ENCODE data around the gene CPNE2.

CPNE2 gene

GRCh38 chr16:57147381-57148221, 55.2 kb downstream of the CPNE2 start:
- peak; percentile 60 for DNase-seq

GRCh38 chr16:57148481-57148880, 56.1 kb downstream of the CPNE2 start:
- no peak for DNase-seq

- DNase-seq = no peak
Observed at GRCh38 chr16:57149391-57149790, 57.0 kb downstream of the CPNE2 start.

DNA sequence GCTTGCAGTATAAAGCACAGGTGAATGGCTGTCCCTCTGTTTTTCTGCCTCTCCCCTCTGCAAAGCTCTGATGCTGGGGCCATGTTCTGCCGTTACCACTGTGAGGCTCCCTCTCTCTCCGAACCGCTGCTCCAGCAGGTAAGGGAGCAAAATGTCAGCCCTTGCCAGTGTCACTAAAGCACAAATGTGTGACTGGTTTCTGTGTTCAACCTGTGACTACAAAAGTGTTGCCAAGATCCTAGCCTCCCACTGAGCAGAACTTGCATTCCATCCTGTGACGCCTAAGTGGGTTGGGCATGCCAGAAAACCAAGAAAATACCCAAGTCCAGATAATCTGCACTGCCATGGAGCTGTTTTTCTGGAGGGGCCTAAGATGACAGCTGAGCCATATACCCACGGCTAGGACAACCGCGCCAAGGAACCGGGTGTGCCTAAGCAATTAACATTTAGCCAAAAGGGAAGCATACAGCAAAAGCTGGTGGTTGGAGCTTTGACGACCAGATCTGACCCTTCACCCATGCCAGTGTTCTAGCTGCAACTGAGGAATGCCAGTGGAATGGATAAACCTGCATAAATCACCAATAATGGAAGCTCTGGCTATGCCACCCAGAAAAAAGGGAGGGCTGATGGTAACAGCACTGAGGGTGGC, 58.4 kb downstream of the CPNE2 start:
- no peak for DNase-seq

DNA sequence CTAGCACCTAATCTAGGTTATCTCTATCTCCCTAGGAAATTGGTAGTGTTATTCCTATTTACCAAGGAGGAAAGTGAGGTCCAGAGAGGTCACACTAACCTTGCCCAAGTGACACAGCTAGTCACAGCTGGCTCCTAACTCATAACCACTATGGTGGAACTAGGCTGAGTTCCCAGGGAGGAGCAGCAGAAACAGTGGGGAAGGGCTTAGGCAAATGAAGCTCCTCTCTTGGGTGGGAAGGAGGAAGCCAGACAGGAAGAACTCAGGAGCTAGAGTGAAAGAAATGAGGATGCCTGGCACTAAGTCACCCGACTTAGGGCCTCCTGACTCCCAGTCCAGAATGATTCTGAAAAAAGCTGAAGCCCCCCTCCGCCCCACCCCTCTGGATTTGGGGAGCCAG, 59.0 kb downstream of the CPNE2 start:
- no peak for DNase-seq

GRCh38 chr16:57152096-57153093, 60.0 kb downstream of the CPNE2 start:
- DNase-seq = no peak

GRCh38 chr16:57153841-57154240, 61.5 kb downstream of the CPNE2 start:
- no peak for DNase-seq

- DNase-seq = no peak
Observed at GRCh38 chr16:57155702-57156350, 63.4 kb downstream of the CPNE2 start.

- no peak for DNase-seq
Observed at GRCh38 chr16:57156351-57156703, 63.9 kb downstream of the CPNE2 start.

- no peak for DNase-seq
Observed at GRCh38 chr16:57157533-57157932, 65.2 kb downstream of the CPNE2 start.

- DNase-seq = no peak
Observed at GRCh38 chr16:57159447-57159846, 67.1 kb downstream of the CPNE2 start.

DNA sequence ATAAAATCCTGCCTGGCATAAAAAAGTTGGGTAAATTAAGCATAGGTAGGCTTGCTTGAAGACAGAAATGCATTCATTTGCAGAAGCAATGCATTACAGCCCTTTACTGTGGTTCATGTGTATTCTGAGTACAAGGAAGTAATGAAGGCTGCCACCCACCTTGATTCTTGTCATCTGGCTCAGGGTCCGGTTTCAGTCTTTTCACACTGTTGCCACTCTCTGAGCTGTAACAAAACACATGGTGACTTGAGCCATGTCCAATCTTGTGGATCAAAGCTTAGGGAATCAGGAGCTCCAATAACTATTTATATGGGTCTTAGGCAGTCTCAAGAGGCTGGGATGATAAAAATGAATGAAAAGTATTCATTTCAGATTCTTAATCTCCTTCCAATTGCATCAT, 71.5 kb downstream of the CPNE2 start:
- no peak for DNase-seq

- DNase-seq = no peak
Observed at GRCh38 chr16:57165483-57165882, 73.1 kb downstream of the CPNE2 start.

DNA sequence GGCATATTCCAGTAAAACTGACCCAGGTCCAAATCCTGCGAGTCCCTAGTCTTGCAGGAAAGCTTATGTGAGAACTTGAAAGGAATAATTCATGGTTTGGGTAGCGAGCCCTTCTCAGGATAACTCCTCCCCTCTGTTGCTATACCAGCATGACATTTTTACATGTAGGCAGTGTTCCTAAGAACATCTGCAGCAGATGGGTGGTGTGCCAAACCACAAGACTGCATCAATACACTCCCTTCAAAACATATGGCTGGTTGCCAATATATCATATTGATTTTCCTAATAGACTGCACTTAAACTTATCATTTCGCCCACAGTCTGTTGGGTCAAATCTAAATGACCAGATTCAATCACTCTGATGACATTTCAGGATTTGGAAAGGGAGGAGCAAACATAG, 73.6 kb downstream of the CPNE2 start:
- DNase-seq = no peak

DNA sequence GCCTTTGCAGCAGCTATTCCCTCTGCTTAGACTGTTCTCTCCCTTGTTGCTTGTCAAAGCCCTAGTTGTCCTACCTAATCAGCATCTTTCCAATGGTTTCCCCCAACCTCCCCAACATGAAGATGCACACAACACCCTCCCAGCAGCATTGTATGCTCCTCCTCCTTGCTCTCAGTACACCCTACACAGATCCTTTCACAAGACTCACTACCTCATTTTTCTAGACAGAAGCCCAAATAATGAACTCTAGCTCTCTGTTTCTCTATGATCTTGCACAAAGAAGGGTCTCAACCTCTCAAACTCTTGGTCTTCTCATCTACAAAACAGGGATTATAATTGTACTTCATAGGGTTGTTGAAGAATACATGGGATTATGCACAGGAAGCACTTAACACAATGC, 74.1 kb downstream of the CPNE2 start:
- DNase-seq = no peak

- no peak for DNase-seq
Observed at GRCh38 chr16:57166951-57167350, 74.6 kb downstream of the CPNE2 start.

- DNase-seq = no peak
Observed at GRCh38 chr16:57167538-57167937, 75.2 kb downstream of the CPNE2 start.

DNA sequence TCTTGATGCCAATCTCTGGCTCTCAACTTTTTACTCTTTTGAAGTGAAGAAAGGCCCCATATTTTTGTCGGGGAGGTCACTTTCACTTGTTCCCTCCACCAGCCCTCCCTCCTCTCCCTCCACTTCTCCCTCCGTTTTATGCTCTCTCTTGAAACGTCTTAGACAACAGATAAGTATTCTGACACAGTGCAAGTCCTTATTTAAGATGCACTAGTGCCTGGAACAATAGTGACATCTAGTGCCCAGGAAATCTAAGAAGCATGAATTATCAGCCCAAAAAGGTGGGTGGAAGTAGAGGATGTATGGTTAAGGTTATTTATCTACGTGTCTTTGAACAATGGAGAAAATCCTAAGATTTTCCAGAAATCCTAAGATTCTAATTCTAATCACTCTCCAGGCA, 75.6 kb downstream of the CPNE2 start:
- peak; percentile 83 for DNase-seq

DNA sequence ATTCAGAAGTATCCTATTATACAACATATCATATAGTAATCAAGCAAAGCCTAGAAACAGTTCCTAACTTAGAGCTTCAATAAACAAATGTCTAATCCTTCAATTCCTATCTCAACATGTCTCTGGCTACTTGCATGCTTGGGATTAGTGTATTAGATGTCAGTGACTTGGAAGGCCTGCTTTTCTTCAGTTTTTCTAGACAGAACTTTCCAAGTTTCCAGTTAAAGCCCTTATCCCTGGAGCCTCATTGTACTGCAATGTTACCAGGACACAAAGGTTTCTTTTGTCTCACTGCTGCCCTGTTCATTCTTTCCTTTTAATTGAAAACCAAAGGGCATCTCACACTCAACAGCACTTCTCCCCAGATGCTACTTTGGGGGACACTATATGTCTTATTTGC, 76.9 kb downstream of the CPNE2 start:
- DNase-seq = no peak

DNA sequence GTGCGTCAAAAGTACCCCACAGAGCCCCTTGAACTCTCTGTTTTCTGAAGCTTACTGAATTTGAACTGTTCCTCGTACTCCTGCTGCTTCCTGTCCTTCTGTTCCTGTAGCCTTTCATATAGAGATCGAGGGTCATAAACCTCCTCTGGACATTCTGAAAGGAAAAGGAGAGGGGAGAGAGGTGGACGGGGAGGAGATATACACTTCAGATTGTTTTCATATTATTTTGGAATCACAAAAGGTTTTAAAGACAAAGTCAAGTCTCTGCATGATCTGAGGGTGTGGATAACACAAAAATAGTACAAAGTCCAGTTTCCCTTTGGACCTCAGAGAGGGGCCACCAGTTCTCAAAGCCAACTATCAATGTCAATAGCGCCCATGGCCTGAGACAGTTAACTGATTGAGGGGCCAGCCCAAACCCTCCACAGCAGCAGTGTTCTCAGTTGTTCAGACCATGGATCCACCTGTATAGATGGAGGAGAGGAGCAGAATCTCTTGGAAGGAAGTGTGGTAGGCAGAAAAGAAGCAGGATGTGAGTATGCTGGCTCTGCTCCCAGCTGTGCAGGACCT, 80.4 kb downstream of the CPNE2 start:
- DNase-seq = no peak

DNA sequence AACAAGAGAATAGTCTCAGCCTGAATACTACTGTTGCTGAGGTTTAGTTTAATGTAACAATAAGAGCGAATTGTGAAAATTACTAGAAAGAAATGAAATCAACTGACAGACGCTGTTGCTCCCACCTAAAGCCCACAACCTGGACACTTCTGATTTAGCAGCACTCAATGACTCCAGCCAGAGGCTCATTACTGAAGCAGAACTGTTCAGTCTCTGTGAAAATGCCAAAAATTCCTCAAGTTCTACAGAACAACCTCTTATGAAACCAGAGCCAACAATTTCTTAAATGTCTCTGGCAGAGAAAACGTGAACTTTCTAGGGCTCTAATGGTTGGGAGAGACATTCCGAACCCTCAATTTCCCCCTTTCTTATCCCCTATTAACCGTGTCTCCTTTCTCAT, 83.5 kb downstream of the CPNE2 start:
- DNase-seq = no peak

GRCh38 chr16:57178196-57178595, 85.8 kb downstream of the CPNE2 start:
- DNase-seq = no peak
